GM12875 (cell line): ENCODE results near the gene NAA16.
A peak's percentile ranks its signal among the peaks of the same experiment; 100 is the strongest.

Source experiments
- H3K4me3 ChIP-seq: one replicate; pipeline ENCODE4 v1.5.1; 2011; ENCODE audit warnings: low read depth, low read length, control low read depth
- CTCF ChIP-seq: IDR thresholded peaks from 2 replicates; pipeline ENCODE4 v1.5.1; 2011; ENCODE audit warnings: low read depth, mild to moderate bottlenecking, control low read depth, inconsistent platforms, low read length, moderate library complexity, borderline replicate concordance; ENCODE audit not compliant: insufficient read depth

Gene NAA16

GRCh38 chr13:41304551-41304950 is 6.5 kb upstream of the NAA16 start:
- H3K4me3 ChIP-seq: no peak overlapping the region
- TF ChIP-seq CTCF: no peak

GRCh38 chr13:41306271-41307145 is 4.6 kb upstream of the NAA16 start:
- H3K4me3 ChIP-seq: no peak overlapping the region
- TF ChIP-seq CTCF: no peak

GRCh38 chr13:41307884-41308640 is 3.0 kb upstream of the NAA16 start:
- no peak for TF ChIP-seq CTCF

GRCh38 chr13:41311406-41312175 is 524 bp downstream of the NAA16 start:
- H3K4me3 ChIP-seq: peak overlapping the region; percentile 94
- no peak for TF ChIP-seq CTCF

More at GRCh38 chr13:41307884-41308640, 3.0 kb upstream of the NAA16 start:
- no peak overlapping the region for H3K4me3 ChIP-seq

GRCh38 chr13:41312176-41312500 is 1.1 kb downstream of the NAA16 start:
- H3K4me3 ChIP-seq: peak overlapping the region; percentile 94
- TF ChIP-seq CTCF: no peak

- no peak overlapping the region for H3K4me3 ChIP-seq
- TF ChIP-seq CTCF: no peak
These were observed 2.0 kb downstream of the NAA16 start for GRCh38 chr13:41313117-41313516.
